GM10248 (cell line): Measurements from ENCODE around the gene SEC22B.
"Not testable (repeated sequence)": the region's sequence is repeated elsewhere in the genome, so short reads cannot be mapped to it uniquely, and the experiment has no call there.

ENCODE experiments used
- CTCF ChIA-PET: fragments of 300-600 bp; sonication (Branson Sonifier 250); formaldehyde crosslinking; extraction: SDS; loops from one replicate; lab custom pipeline; 2021; ENCODE audit warnings: antibody characterized with exemption; lab: Yijun Ruan, JAX
- POLR2A ChIA-PET: fragments of 350-650 bp; sonication (Branson Sonifier 250); formaldehyde crosslinking; extraction: SDS; loops from one replicate; lab custom pipeline; 2020; ENCODE audit warnings: antibody characterized with exemption; lab: Yijun Ruan, JAX
- DNase-seq: peaks from one replicate; pipeline ENCODE4 v3.0.0; 2012; ENCODE audit errors: extremely low spot score
- CTCF ChIP-seq: IDR thresholded peaks from 2 replicates; pipeline ENCODE4 v1.5.1; 2012; ENCODE audit warnings: mild to moderate bottlenecking, low read depth; ENCODE audit errors: extremely low read depth, missing control alignments, control extremely low read depth

Gene SEC22B

GRCh38 chr1:120140656-120141265, 35.6 kb downstream of the SEC22B start:
- DNase-seq, CTCF ChIA-PET, POLR2A ChIA-PET: not testable (repeated sequence)

- POLR2A ChIA-PET, CTCF ChIA-PET, DNase-seq: not testable (repeated sequence)
These were observed 40.2 kb downstream of the SEC22B start for GRCh38 chr1:120136086-120136485.

- CTCF ChIA-PET, POLR2A ChIA-PET: not testable (repeated sequence)
These were observed 42.4 kb downstream of the SEC22B start for GRCh38 chr1:120133928-120134325.

GRCh38 chr1:120133228-120133927, 42.9 kb downstream of the SEC22B start:
- no peak for DNase-seq
- ChIA-PET CTCF (no interaction called here), POLR2A (no interaction called here)
- no peak for TF ChIP-seq CTCF

More at GRCh38 chr1:120133928-120134325, 42.4 kb downstream of the SEC22B start:
- not testable (repeated sequence) for DNase-seq

GRCh38 chr1:120132406-120132763, 43.9 kb downstream of the SEC22B start:
- CTCF ChIA-PET, POLR2A ChIA-PET, DNase-seq: not testable (repeated sequence)

- POLR2A ChIA-PET, DNase-seq, CTCF ChIA-PET: not testable (repeated sequence)
These were observed 44.5 kb downstream of the SEC22B start for GRCh38 chr1:120131611-120132405.

- CTCF ChIA-PET, DNase-seq, POLR2A ChIA-PET: not testable (repeated sequence)
These were observed 48.4 kb downstream of the SEC22B start for GRCh38 chr1:120127921-120128320.

GRCh38 chr1:120126216-120126615, 50.1 kb downstream of the SEC22B start:
- POLR2A ChIA-PET, CTCF ChIA-PET, DNase-seq: not testable (repeated sequence)

- CTCF ChIA-PET, POLR2A ChIA-PET, DNase-seq: not testable (repeated sequence)
These were observed 51.7 kb downstream of the SEC22B start for GRCh38 chr1:120124628-120125027.

- CTCF ChIA-PET, POLR2A ChIA-PET, DNase-seq: not testable (repeated sequence)
These were observed 52.4 kb downstream of the SEC22B start for GRCh38 chr1:120123813-120124510.

GRCh38 chr1:120122262-120122893, 53.9 kb downstream of the SEC22B start:
- CTCF ChIA-PET, DNase-seq, POLR2A ChIA-PET: not testable (repeated sequence)

- POLR2A ChIA-PET, DNase-seq, CTCF ChIA-PET: not testable (repeated sequence)
These were observed 54.5 kb downstream of the SEC22B start for GRCh38 chr1:120121830-120122229.

- CTCF ChIA-PET, DNase-seq, POLR2A ChIA-PET: not testable (repeated sequence)
These were observed 55.8 kb downstream of the SEC22B start for GRCh38 chr1:120120525-120120924.

- CTCF ChIA-PET, POLR2A ChIA-PET, DNase-seq: not testable (repeated sequence)
These were observed 58.7 kb downstream of the SEC22B start for GRCh38 chr1:120117371-120118177.

- POLR2A ChIA-PET: not testable (repeated sequence)
These were observed 60.2 kb downstream of the SEC22B start for GRCh38 chr1:120116094-120116493.

More at GRCh38 chr1:120116094-120116493, 60.2 kb downstream of the SEC22B start:
- DNase-seq, CTCF ChIA-PET: not testable (repeated sequence)
